GM19395 (cell line): ENCODE data around the gene OTOA.
"Not testable (repeated sequence)": the region's sequence is repeated elsewhere in the genome, so short reads cannot be mapped to it uniquely, and the experiment has no call there.

Experiments used
- ATAC-seq: cut with Tn5 transposase; IDR thresholded peaks from one replicate; pipeline ENCODE4 v1.9.1; 2021; ENCODE audit warnings: mild to moderate bottlenecking, moderate library complexity; ENCODE audit not compliant: unreplicated experiment

OTOA gene

GRCh38 chr16:21639493-21639892, 24.3 kb upstream of the OTOA start:
- ATAC-seq: no peak

GRCh38 chr16:21641916-21642315, 21.9 kb upstream of the OTOA start:
- ATAC-seq: no peak

DNA sequence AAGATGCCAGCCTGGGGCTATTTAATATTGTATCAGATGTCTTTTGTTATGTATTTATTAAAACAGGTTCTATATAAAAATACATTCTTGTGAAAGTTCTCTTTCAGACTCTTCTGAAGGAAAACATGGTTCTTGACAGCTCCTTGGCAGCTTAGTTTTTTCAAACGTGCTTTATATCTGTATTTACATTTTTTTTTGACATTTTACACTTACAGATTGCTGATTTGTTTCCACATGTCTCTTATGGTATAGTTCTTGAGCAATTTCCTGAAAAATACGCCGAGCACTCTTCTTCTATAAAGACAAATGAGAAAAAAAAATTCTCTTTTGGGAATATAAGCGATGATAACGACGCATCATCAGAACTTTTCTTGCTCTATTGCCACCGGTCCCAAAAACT, 20.9 kb upstream of the OTOA start:
- no peak for ATAC-seq

DNA sequence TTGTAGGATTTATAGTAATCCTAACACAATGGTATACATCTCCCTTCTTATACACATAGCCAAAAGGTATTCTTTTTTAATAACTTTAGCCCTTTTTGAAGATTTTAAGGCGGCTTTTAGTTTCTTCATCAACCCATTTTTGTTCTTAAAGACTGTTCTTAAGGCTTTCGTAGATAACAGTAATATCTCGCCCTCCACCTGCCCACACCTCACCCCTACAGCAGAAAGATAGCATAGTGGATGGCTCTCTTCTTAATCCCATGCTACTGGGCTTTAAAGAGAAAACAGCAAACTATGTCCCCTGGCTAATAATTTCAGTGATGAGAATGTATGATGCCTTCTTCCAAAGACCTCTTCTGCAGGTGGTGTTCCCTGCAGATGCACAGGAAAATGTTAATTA, 20.0 kb upstream of the OTOA start:
- no peak for ATAC-seq

- no peak for ATAC-seq
Measured at GRCh38 chr16:21644674-21645073, 19.1 kb upstream of the OTOA start.

DNA sequence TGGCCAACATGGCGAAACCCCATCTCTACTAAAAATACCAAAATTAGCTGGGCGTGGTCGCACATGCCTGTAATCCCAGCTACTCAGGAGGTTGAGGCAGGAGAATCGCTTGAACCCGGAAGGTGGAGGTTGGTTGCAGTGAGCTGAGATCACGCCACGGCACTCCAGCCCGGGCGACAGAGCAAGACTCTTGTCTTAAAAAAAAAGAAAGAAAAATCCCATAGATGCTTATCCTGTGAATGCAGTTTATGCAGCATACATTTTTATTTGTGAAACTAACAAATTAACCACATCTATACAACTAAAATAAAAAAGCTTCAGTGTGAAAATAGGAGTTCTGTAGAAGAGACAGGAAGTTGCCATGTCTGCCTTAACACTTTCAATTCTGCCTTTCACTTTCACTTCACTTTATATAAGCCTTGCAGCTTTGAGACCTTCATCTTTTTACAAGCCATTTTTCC, 18.5 kb upstream of the OTOA start:
- ATAC-seq: peak; percentile 36

DNA sequence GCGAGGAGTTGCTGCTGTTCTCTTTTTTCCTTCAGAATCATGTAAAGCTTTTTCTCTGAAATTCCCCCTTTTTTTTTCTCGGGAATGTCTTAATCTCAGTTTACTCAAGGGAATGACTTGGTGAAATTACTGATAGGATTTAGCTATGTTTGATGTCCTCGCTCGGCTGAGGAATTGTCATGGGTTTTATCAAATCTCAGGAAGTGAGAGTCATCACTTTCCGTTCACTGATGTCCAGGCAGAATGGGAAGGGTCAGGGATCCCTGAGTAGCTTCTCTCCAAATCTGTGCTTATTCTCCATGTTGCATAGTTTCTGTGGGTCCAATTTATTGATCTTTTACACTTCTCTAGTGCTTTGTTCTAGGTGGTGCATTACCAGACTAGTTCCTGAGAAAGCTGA, 17.7 kb upstream of the OTOA start:
- no peak for ATAC-seq

DNA sequence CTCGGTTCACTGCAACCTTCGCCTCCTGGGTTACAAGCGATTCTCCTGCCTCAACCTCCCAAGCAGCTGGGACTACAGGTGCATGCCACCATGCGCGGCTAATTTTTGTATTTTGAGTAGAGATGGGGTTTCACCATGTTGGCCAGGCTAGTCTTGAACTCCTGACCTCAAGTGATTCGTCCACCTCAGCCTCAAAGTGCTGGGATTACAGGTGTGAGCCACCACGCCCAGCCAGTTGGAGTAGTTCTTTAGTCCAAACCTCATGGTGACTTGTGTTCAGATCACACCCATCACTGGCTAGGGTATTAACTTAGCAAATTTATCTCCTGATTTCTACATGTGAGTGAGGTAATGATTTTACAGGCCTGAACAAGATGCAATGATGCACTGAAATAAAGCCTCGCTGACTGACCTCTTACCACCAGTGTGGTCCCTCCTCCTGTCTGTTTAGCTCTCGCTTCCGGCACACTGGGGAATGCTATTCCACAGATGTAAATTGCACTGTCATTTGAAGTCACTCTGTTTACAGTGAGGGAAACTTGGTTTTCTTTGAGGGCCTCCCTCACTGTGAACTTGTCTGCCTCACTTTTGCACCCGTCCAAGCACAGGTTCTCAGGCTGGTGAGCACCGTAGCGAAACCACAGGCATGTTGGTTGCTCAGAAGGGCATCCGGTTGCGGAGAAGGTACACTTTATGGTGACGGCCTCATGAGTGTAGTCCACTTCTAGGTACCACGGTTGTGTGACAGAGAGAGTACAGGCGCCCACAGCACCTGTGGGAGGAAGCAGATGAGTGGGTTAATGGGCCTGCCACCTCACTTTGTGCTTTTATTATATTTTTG, 16.8 kb upstream of the OTOA start:
- peak; percentile 91 for ATAC-seq

DNA sequence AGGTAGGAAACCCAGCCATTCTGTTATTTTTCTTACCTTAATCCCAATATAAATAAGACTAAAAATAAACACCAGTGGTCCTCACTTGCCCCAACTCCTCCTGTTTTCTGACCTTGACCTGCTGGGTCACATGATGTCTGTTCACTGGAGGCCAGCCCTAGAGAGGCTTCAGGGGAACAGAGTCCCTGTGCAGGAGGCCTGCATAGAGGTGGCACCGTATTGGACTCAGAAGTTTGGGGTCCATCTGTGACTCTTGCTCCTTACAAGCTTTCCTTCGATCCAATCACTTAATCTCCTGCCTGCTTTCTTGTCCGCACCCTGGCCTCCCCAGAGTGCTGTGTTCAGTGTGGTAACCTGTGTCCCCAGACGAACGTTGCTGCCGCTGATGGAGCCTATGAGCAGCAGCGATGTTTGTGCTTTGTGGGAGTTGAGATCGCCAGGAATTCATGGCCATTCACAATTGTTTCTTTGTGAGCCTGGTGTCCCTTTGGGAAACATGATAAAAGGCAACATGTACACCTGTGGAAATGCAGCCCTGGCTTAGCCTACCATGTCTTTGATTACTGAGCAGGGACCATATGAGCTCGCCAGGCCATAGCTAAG, 16.1 kb upstream of the OTOA start:
- peak; percentile 5 for ATAC-seq

GRCh38 chr16:21649826-21650406, 13.9 kb upstream of the OTOA start:
- ATAC-seq: not testable (repeated sequence)

- no peak for ATAC-seq
Measured at GRCh38 chr16:21650521-21650920, 13.2 kb upstream of the OTOA start.

DNA sequence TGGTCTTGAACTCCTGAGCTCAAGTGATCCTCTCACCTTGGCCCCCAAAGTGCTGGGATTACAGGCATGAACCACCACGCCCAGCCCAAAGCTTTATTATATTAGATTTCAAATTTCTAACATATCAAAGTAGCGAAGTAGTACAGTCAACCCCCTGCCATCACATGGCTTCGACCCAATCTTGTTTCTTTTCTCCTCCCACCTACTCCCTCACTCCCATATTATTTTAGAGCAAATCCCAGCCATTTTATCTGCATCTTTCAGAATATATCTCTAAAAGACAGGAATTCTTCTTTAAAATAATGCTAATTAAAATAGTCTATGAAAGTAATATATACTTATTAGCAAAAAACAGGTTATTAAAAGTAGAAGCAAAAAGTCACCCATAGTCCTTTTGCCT, 12.3 kb upstream of the OTOA start:
- ATAC-seq: no peak

DNA sequence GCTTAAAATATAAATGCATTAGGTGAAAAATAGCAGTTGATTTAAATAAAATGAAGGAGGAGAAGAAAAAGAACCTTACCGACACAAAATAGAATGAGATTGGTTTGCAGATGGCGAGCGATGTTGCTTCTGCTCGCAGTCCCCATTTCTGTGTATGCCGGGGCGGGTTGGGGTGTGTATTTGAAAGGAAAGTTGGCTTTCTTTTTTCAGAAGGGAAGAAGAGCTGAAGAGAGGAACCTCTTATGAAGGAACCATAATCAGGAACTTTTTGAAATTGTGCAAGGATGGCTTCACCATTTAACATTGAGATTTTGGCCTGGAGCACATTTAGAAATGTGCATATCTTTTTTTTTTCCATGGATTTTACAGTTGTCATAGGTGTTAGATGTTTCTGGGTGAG, 11.3 kb upstream of the OTOA start, which contains the start of gene IGSF6:
TSS of gene IGSF6 (minus strand) at position 156 of the 400 bp plus-strand sequence. CDS start at position 146, 10 bp downstream.
- no peak for ATAC-seq

DNA sequence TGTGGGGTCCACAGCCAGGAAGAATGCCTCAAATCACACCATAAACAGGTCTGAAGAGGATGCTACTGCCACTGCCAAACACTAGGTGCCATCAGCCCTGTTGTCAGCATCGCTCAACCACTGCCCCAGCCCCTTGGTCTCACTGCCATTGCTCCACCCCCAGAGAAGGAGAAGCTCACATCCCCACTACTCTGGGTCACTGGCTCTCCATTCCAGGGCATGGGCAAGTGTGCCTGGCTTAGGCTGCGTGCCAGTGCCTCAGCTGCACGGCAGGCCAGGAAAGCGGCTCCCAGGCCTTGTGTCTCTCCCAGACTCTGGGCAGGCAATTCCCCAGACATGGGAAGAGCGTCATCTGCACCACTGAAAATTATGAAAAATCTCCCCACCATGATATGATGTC, 10.2 kb upstream of the OTOA start:
- ATAC-seq: no peak

GRCh38 chr16:21654466-21654865, 9.3 kb upstream of the OTOA start:
- no peak for ATAC-seq

GRCh38 chr16:21654881-21655280, 8.9 kb upstream of the OTOA start:
- no peak for ATAC-seq

- ATAC-seq: no peak
Measured at GRCh38 chr16:21656795-21657768, 6.7 kb upstream of the OTOA start.

- ATAC-seq: no peak
Measured at GRCh38 chr16:21659124-21659523, 4.6 kb upstream of the OTOA start.

DNA sequence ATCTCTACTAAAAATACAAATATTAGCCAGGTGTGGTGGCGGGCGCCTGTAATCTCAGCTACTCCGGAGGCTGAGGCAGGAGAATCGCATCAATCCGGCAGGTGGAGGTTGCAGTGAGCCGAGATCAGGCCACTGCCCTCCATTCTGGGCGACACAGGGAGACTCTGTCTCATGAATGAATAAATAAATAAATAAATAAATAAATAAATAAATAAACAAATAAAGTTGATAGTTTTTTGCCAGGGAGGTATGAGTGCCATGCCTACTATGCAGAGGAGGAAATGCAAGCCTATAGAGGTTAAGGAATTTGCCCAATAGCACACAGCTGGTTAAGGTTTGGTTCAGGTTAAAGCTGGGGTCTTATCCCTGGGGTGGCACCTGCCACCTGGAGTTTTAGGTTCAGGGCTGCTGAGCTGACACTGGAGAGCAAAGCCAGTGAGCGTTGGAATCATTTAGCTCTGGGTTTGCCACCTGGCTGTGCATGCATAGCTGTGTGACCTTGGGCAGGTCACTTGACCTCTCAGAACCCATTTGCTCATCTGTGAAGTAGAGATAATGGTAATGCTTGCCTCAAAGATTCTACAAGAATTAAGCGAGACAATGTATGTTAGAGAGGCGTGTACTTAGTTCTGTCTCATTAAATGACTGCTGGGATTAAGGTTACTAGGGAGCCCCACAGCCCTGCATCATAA, 1.2 kb downstream of the OTOA start:
- no peak for ATAC-seq

DNA sequence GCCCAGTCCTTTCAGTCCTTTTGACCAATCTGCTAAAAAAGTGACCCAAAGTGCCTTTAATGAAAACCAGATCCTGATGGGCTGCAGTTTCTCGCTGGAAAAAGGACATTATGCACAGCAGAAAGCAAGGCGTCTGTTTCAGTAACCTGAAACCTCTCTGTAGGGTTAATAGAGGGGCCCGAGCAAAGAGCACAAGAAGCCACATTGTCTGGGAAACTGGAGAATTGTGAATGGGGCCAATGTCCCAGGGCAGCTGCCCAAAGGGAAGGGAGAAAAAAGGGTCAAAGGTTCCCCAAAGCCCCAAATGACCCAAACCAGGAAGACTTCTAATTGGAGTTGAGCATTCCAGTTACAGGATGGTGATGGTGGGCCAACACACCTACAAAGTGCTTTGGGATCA, 3.0 kb downstream of the OTOA start:
- ATAC-seq: no peak
